Panc1 (cell line): ENCODE measurements around the gene ANP32E. TPM values are rescaled to one million over a fixed set of nuclear protein-coding genes. Genes with fewer than 3 reads are reported as not detected.

ENCODE experiments used
- ATAC-seq: fragments of 200-7000 bp; cut with Tn5 transposase; 2 replicates; pipeline ENCODE4 v1.9.1; 2020; ENCODE audit warnings: mild to moderate bottlenecking, moderate library complexity
- BruUV-seq: library from RNA; stranded (reverse); fragments of 400-500 nt; replicated peaks from 2 replicates; lab custom pipeline; 2021; lab: Mats Ljungman, UMichigan
- CTCF ChIA-PET: fragments of 300-600 bp; sonication (Branson Sonifier 250); formaldehyde crosslinking; loops from one replicate; lab custom pipeline; 2022; ENCODE audit warnings: antibody characterized with exemption; lab: Charles Lee
- POLR2A ChIA-PET: fragments of 300-600 bp; sonication (Branson Sonifier 250); formaldehyde crosslinking; loops from one replicate; lab custom pipeline; 2022; ENCODE audit warnings: antibody characterized with exemption; lab: Charles Lee
- DNase-seq: peaks from one replicate; pipeline ENCODE4 v3.0.0-alpha.2; 2010; ENCODE audit warnings: low read depth, low spot score
- H3K27ac ChIP-seq: 2 replicates; pipeline ENCODE4 v1.5.1; 2011; ENCODE audit warnings: mild to moderate bottlenecking, low read length, inconsistent platforms
- H3K27me3 ChIP-seq: fragments of 200-500 bp; sonication (Bioruptor generic); 2 replicates; pipeline ENCODE4 v1.6.0; 2014; ENCODE audit warnings: low read length, inconsistent platforms; ENCODE audit not compliant: control insufficient read depth, insufficient read depth
- H3K36me3 ChIP-seq: fragments of 200-500 bp; sonication (Bioruptor generic); 2 replicates; pipeline ENCODE4 v1.5.1; 2014; ENCODE audit warnings: inconsistent platforms, mild to moderate bottlenecking, low read length, moderate library complexity; ENCODE audit not compliant: control insufficient read depth, insufficient read depth
- H3K4me1 ChIP-seq: 2 replicates; pipeline ENCODE4 v1.5.1; 2011; ENCODE audit warnings: inconsistent platforms, mild to moderate bottlenecking, low read length, moderate library complexity; ENCODE audit not compliant: control insufficient read depth, insufficient read depth
- H3K4me3 ChIP-seq, 2 experiments: 2 replicates each; pipeline ENCODE4 v1.5.1; 2011 to 2012; ENCODE audit warnings: low read depth in 2 of 2, low read length in 2 of 2, mild to moderate bottlenecking in 2 of 2, inconsistent platforms in 1 of 2, moderate library complexity in 1 of 2
- H3K9me3 ChIP-seq: fragments of 200-500 bp; sonication (Bioruptor generic); 2 replicates; pipeline ENCODE4 v1.5.1; 2014; ENCODE audit warnings: low read depth, mild to moderate bottlenecking, inconsistent platforms, low read length, moderate library complexity; ENCODE audit not compliant: control insufficient read depth, insufficient read depth
- POLR2AphosphoS5 ChIP-seq: IDR thresholded peaks from 2 replicates; pipeline ENCODE4 v1.6.1; 2012; ENCODE audit warnings: mild to moderate bottlenecking, low read depth, low read length, moderate library complexity
- SIN3A ChIP-seq: IDR thresholded peaks from 2 replicates; pipeline ENCODE4 v1.6.1; 2012; ENCODE audit warnings: low read depth, mild to moderate bottlenecking, low read length, moderate library complexity, borderline replicate concordance; ENCODE audit not compliant: insufficient read depth
- TCF7L2 ChIP-seq: IDR thresholded peaks from 2 replicates; pipeline ENCODE4 v1.6.1; 2011; ENCODE audit warnings: mild to moderate bottlenecking, low read depth, low read length, inconsistent platforms
- in situ Hi-C: cut with HindIII; loops from 2 replicates; pipeline ENCODE4 v1.10.0; 2016; ENCODE audit warnings: low sequenced_read_pairs, low pct_unique_long_range_greater_than_20kb
- intact Hi-C: fragments of 100-400 bp; cut with micrococcal nuclease; formaldehyde crosslinking; loops from one replicate; pipeline ENCODE4 v1.10.0; 2022; ENCODE audit not compliant: unreplicated experiment
- total RNA-seq: library from RNA; stranded (reverse); gene quantifications from one replicate; pipeline ENCODE4 v1.2.1, GENCODE V29; 2021; ENCODE audit not compliant: unreplicated experiment
- TF ChIP-seq, protein P1 (sequence below): fragments of 450-650 bp; IDR thresholded peaks from 2 replicates; pipeline ENCODE4 v1.5.1; 2017; ENCODE audit warnings: mild to moderate bottlenecking
- TF ChIP-seq, protein P2 (sequence below), 2 experiments: IDR thresholded peaks; 2 replicates each; pipeline ENCODE4 v1.6.1; 2011 to 2012; ENCODE audit warnings: low read depth in 2 of 2, control low read depth in 1 of 2, low read length in 1 of 2, mild to moderate bottlenecking in 1 of 2, moderate library complexity in 1 of 2; ENCODE audit not compliant: insufficient read depth in 1 of 2

ANP32E gene
- total RNA-seq, 1 experiment from 2014 or later: 66.2 TPM

DNA sequence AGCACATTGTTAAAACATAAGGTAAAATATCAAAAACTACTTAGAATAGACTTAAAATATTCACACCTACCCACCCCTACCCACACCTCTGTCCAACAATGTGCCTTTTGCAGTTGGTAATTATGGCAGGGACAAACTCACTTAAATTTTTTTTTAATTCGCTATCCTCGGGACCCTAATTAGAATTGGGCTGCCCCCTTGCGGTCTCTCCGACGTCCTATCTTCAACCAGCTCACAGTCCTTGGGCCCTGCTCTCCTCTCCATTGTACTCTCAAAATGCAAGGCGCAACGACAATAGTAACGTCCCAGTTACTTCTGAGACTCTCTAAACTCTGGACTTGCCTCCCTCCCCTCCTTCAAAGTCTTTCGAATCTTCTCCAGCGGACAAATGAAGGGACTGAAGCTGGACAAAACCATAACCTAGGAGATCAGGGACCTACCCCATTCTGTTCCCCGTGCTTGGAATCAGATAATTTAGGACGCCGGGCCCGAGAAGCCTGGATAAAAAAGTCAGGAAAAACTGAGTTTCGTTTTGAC, 45.4 kb upstream of the ANP32E start:
- Histone ChIP-seq H3K36me3 (no peaks in the 10 kb centered on the region), H3K27me3 (no peaks in the 10 kb centered on the region), H3K4me3 (peak overlapping the region; percentile 45 to 72), H3K27ac (peak overlapping the region; percentile 88), H3K9me3 (no peaks in the 10 kb centered on the region), H3K4me1 (0 out of 2 replicates have a peak, but pooled peaks cover 4% of the 10 kb centered on the region)
- ChIA-PET CTCF (interaction anchor here (0.5 to 2.0 kb wide), 5 partner anchors 8 to 91 kb away, joined by 3 to 14 read pairs (median 3); partner anchors contain the start of gene C1orf54), POLR2A (interaction anchor here (0.6 kb wide), 1 partner anchor 8 kb away, joined by 4 read pairs; no protein-coding TSS in a partner anchor)
- intact Hi-C loops: loop anchor here (1.0 kb wide), 1 partner anchor 26 kb away; no protein-coding TSS in a partner anchor
- TF ChIP-seq POLR2AphosphoS5: no peak
- TF ChIP-seq, protein P1, sequence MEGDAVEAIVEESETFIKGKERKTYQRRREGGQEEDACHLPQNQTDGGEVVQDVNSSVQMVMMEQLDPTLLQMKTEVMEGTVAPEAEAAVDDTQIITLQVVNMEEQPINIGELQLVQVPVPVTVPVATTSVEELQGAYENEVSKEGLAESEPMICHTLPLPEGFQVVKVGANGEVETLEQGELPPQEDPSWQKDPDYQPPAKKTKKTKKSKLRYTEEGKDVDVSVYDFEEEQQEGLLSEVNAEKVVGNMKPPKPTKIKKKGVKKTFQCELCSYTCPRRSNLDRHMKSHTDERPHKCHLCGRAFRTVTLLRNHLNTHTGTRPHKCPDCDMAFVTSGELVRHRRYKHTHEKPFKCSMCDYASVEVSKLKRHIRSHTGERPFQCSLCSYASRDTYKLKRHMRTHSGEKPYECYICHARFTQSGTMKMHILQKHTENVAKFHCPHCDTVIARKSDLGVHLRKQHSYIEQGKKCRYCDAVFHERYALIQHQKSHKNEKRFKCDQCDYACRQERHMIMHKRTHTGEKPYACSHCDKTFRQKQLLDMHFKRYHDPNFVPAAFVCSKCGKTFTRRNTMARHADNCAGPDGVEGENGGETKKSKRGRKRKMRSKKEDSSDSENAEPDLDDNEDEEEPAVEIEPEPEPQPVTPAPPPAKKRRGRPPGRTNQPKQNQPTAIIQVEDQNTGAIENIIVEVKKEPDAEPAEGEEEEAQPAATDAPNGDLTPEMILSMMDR: peak; percentile 91
- DNase-seq: peak; percentile 58
- in situ Hi-C loops: no loop called here
- no TSS peak for BruUV-seq
- peak; percentile 84 for ATAC-seq

DNA sequence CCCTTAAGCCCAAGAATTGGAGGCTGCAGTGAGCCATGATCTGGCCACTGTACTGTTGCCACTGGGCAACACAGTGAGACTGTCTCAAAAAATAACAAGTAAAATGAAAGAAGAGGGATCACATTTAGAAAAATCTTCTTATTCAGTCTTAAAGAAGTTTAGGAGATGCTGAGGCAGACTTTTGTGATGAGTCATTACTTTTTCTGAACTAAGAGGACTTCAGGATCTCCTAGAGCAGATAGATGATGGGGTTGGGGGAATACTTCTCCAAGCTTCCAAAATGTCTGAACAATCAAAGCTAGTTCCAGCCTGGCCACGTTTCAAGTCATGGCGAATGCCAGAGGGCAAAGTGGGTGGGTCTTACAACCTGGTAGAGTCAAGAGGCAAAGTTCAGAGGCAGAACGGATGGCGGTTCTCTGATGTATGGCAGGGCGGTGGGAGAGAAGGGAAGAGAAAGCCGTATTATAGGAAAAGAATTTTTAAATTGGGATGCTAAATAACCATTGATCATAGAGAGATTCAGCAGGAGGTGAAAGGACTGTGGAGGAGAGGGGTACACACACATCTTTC, 44.3 kb upstream of the ANP32E start:
- ChIA-PET POLR2A (interaction anchor here (1.2 kb wide), 1 partner anchor 12 kb away, joined by 3 read pairs; no protein-coding TSS in a partner anchor), CTCF (interaction anchor here (1.0 to 2.0 kb wide), 2 partner anchors 22 to 24 kb away, joined by 3 to 14 read pairs; partner anchors contain the start of gene CA14)
- ATAC-seq (no peak), DNase-seq (no peak)
- Histone ChIP-seq H3K36me3 (no peaks in the 10 kb centered on the region), H3K4me1 (0 out of 2 replicates have a peak, but pooled peaks cover 4% of the 10 kb centered on the region), H3K9me3 (no peaks in the 10 kb centered on the region), H3K4me3 (no peak overlapping the region), H3K27me3 (no peaks in the 10 kb centered on the region), H3K27ac (no peak overlapping the region)
- TF ChIP-seq, protein P2, sequence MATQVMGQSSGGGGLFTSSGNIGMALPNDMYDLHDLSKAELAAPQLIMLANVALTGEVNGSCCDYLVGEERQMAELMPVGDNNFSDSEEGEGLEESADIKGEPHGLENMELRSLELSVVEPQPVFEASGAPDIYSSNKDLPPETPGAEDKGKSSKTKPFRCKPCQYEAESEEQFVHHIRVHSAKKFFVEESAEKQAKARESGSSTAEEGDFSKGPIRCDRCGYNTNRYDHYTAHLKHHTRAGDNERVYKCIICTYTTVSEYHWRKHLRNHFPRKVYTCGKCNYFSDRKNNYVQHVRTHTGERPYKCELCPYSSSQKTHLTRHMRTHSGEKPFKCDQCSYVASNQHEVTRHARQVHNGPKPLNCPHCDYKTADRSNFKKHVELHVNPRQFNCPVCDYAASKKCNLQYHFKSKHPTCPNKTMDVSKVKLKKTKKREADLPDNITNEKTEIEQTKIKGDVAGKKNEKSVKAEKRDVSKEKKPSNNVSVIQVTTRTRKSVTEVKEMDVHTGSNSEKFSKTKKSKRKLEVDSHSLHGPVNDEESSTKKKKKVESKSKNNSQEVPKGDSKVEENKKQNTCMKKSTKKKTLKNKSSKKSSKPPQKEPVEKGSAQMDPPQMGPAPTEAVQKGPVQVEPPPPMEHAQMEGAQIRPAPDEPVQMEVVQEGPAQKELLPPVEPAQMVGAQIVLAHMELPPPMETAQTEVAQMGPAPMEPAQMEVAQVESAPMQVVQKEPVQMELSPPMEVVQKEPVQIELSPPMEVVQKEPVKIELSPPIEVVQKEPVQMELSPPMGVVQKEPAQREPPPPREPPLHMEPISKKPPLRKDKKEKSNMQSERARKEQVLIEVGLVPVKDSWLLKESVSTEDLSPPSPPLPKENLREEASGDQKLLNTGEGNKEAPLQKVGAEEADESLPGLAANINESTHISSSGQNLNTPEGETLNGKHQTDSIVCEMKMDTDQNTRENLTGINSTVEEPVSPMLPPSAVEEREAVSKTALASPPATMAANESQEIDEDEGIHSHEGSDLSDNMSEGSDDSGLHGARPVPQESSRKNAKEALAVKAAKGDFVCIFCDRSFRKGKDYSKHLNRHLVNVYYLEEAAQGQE (IDR thresholded peaks at IDR 0.05; ENCODE audit: insufficient read depth in 1 of 2, low read depth in 2 of 2, low read length in 1 of 2): no peak
- in situ Hi-C loops: no loop called here
- intact Hi-C loops: no loop called here
- no TSS peak for BruUV-seq

DNA sequence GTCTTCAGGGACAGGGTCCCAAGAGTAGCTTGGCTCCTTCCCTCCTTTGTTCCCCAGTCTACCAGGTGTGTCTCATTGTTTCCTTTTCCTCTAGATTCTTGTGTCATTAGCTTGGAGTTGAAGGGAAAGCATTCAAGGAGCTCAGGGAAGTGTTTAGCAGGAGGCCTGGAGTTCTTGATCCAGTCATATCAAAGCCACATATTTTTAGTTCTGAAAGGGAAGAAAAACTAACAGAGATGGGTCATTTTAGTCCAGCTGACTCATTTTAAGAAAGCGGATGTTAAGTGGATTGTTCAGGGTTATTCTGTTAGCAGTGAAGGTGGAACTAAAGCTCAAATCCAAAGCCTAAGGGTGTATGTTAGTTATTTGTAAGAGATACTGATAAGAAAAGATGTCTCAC, 37.4 kb upstream of the ANP32E start:
- intact Hi-C loops: no loop called here
- no peaks in the 10 kb centered on the region for H3K4me1 ChIP-seq
- in situ Hi-C loops: no loop called here
- peaks cover 4% of the 10 kb centered on the region; the same call in 1 of the 2 replicates for H3K36me3 ChIP-seq
- H3K27me3 ChIP-seq: no peaks in the 10 kb centered on the region
- H3K4me3 ChIP-seq: no peak overlapping the region
- TF ChIP-seq, protein P1: no peak
- TF ChIP-seq TCF7L2 (no peak), POLR2AphosphoS5 (no peak), SIN3A (no peak)
- TF ChIP-seq, protein P2 (IDR thresholded peaks at IDR 0.05; ENCODE audit: insufficient read depth in 1 of 2, low read depth in 2 of 2, low read length in 1 of 2): no peak
- CTCF ChIA-PET: interaction anchor here (0.6 to 1.0 kb wide), 2 partner anchors 8 to 22 kb away, joined by 3 to 4 read pairs; no protein-coding TSS in a partner anchor
- BruUV-seq: no TSS peak
- DNase-seq (no peak), ATAC-seq (no peak)
- POLR2A ChIA-PET: interaction anchor here (0.6 kb wide), 1 partner anchor 8 kb away, joined by 4 read pairs; no protein-coding TSS in a partner anchor
- no peaks in the 10 kb centered on the region for H3K9me3 ChIP-seq
- H3K27ac ChIP-seq: no peak overlapping the region
